ENCODE measurements around the gene ADAT3.

- TF ChIP-seq CTCF (IDR thresholded peaks at IDR 0.05; ENCODE audit: low read depth, low read length, missing input control) (no peak), REST (IDR thresholded peaks at IDR 0.05) (no peak), HNF4A (conservative IDR thresholded peaks at IDR 0.05) (no peak), TAF1 (conservative IDR thresholded peaks at IDR 0.05) (no peak), GABPA (IDR thresholded peaks at IDR 0.05 in 1 of 2, conservative IDR thresholded peaks at IDR 0.05 in 1 of 2) (no peak), ZBTB33 (IDR thresholded peaks at IDR 0.05) (no peak), RAD21 (IDR thresholded peaks at IDR 0.05) (no peak), SP1 (IDR thresholded peaks at IDR 0.05) (no peak), ATF3 (IDR thresholded peaks at IDR 0.05) (no peak), MAX (IDR thresholded peaks at IDR 0.05) (no peak)
These were observed 11.4 kb upstream of the ADAT3 start for GRCh38 chr19:1893791-1894190.
